Mammary epithelial cell (primary cell): ENCODE data around the gene KCNQ1.

Experiments
- EZH2 ChIP-seq: IDR thresholded peaks from 2 replicates; pipeline ENCODE4 v1.6.1; 2012; ENCODE audit warnings: low read length, inconsistent platforms, borderline replicate concordance
- TF ChIP-seq, protein P1 (sequence below), 2 donors: IDR thresholded peaks in 1 of 2; conservative IDR thresholded peaks in 1 of 2; 2 replicates each; pipeline ENCODE4 v1.5.1; 2011 to 2012; ENCODE audit warnings: inconsistent platforms in 2 of 2, low read length in 2 of 2, mild to moderate bottlenecking in 2 of 2, control low read depth in 1 of 2, low read depth in 1 of 2; ENCODE audit not compliant: insufficient read depth in 1 of 2; ENCODE audit errors: extremely low read depth in 1 of 2

DNA sequence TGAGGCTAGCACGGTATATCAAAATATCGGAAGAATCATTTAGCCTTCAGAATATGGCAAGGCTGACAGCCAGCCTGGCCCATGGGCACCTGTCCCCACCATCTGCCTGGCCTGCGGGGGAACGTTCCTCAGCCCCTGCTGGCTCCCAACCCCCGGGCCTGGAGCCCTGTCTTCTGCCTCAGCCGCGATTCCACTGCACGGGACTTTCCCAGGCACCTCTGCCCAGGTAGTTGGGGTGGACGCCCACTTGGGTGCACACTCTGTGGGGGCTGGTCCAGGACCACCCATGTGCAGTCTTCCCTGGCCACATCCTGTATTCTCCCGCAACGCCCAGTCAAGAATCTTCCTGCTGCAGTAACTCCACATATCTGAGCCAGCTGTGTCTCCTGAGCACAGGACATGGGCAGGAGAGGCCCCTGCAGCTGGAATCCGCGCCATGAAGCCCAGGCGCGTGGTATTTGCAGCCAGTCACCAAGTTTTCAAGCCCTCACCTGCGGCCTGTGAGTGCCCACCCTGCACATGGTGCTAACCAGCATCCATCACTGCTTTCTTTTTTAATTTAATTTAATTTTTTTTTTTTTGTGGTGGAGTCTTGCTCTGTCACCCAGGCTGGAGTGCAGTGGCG, 77.9 kb downstream of the KCNQ1 start:
- TF ChIP-seq, protein P1, sequence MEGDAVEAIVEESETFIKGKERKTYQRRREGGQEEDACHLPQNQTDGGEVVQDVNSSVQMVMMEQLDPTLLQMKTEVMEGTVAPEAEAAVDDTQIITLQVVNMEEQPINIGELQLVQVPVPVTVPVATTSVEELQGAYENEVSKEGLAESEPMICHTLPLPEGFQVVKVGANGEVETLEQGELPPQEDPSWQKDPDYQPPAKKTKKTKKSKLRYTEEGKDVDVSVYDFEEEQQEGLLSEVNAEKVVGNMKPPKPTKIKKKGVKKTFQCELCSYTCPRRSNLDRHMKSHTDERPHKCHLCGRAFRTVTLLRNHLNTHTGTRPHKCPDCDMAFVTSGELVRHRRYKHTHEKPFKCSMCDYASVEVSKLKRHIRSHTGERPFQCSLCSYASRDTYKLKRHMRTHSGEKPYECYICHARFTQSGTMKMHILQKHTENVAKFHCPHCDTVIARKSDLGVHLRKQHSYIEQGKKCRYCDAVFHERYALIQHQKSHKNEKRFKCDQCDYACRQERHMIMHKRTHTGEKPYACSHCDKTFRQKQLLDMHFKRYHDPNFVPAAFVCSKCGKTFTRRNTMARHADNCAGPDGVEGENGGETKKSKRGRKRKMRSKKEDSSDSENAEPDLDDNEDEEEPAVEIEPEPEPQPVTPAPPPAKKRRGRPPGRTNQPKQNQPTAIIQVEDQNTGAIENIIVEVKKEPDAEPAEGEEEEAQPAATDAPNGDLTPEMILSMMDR (conservative IDR thresholded peaks at IDR 0.05 in 1 of 2, IDR thresholded peaks at IDR 0.05 in 1 of 2; ENCODE audit: extremely low read depth in 1 of 2, insufficient read depth in 1 of 2, low read depth in 1 of 2, low read length in 2 of 2): no peak
- TF ChIP-seq EZH2: no peak
